Myocyte (in vitro differentiated cells): Measurements from ENCODE around the gene ZNF653. TPM values are rescaled to one million over a fixed set of nuclear protein-coding genes. Genes with fewer than 3 reads are reported as not detected.
A peak's percentile ranks its signal among the peaks of the same experiment; 100 is the strongest.

Experiments
- DNase-seq: peaks from one replicate; pipeline ENCODE4 v3.0.0-alpha.2; 2012; ENCODE audit warnings: low read depth
- polyA plus RNA-seq: library from polyadenylated mRNA; unstranded; fragments of >200 nt; gene quantifications from one replicate; pipeline ENCODE4 v1.2.1, GENCODE V29; 2012; ENCODE audit warnings: missing spikeins
- total RNA-seq: library from RNA; depleted of rRNA; stranded (reverse); fragments of >200 nt; gene quantifications from 2 replicates; pipeline ENCODE4 v1.2.3, GENCODE V29; 2014

The ZNF653 gene
- 5.0 and 5.9 TPM in 2 replicates for total RNA-seq
- 7.8 TPM for polyA plus RNA-seq

GRCh38 chr19:11505504-11506100, at the start of gene ZNF653:
TSS of gene ZNF653 (minus strand) at chr19:11505839. CDS start at chr19:11505786, 53 bp downstream.
- DNase-seq, result peak; percentile 96

- no peak for DNase-seq
Observed at GRCh38 chr19:11555246-11555645, 49.6 kb upstream of the ZNF653 start.

- DNase-seq, result no peak
Observed at GRCh38 chr19:11554160-11554559, 48.5 kb upstream of the ZNF653 start.

GRCh38 chr19:11552666-11553372, 47.2 kb upstream of the ZNF653 start:
- DNase-seq, result no peak

GRCh38 chr19:11551603-11552235, 46.1 kb upstream of the ZNF653 start:
- no peak for DNase-seq

GRCh38 chr19:11550265-11550664, 44.6 kb upstream of the ZNF653 start:
- DNase-seq, result no peak

- no peak for DNase-seq
Observed at GRCh38 chr19:11549386-11549953, 43.8 kb upstream of the ZNF653 start.

- DNase-seq, result no peak
Observed at GRCh38 chr19:11547929-11548700, 42.5 kb upstream of the ZNF653 start.

- no peak for DNase-seq
Observed at GRCh38 chr19:11541238-11541637, 35.6 kb upstream of the ZNF653 start.

- DNase-seq, result no peak
Observed at GRCh38 chr19:11540645-11541044, 35.0 kb upstream of the ZNF653 start.

- no peak for DNase-seq
Observed at GRCh38 chr19:11539495-11540365, 34.1 kb upstream of the ZNF653 start.

- no peak for DNase-seq
Observed at GRCh38 chr19:11538232-11539036, 32.8 kb upstream of the ZNF653 start, which contains the start of gene CNN1. TSS of gene CNN1 (plus strand) at chr19:11538851. CDS start at chr19:11538928, 77 bp downstream.

GRCh38 chr19:11535792-11536595, 30.4 kb upstream of the ZNF653 start:
- DNase-seq, result peak; percentile 79

GRCh38 chr19:11534948-11535347, 29.3 kb upstream of the ZNF653 start:
- no peak for DNase-seq

GRCh38 chr19:11534538-11534937, 28.9 kb upstream of the ZNF653 start:
- no peak for DNase-seq

- DNase-seq, result peak; percentile 32
Observed at GRCh38 chr19:11530432-11530831, 24.8 kb upstream of the ZNF653 start.

GRCh38 chr19:11528551-11529341, 23.1 kb upstream of the ZNF653 start, which contains the start of gene ECSIT:
TSS of gene ECSIT (minus strand) at chr19:11529134. CDS start at chr19:11519170, 9,964 bp downstream.
- peak; percentile 99 for DNase-seq

- no peak for DNase-seq
Observed at GRCh38 chr19:11519138-11519537, 13.5 kb upstream of the ZNF653 start.
